T-helper 2 cell (primary cell): ENCODE data around the gene CRB3.
A peak's percentile ranks its signal among the peaks of the same experiment; 100 is the strongest.
"Not testable (repeated sequence)": the region's sequence is repeated elsewhere in the genome, so short reads cannot be mapped to it uniquely, and the experiment has no call there.

ENCODE experiments used
- DNase-seq, 5 experiments: peaks; one replicate each; pipeline versions ENCODE4 v3.0.0 to v3.0.0-alpha.2; 2012 to 2022

CRB3 gene

DNA sequence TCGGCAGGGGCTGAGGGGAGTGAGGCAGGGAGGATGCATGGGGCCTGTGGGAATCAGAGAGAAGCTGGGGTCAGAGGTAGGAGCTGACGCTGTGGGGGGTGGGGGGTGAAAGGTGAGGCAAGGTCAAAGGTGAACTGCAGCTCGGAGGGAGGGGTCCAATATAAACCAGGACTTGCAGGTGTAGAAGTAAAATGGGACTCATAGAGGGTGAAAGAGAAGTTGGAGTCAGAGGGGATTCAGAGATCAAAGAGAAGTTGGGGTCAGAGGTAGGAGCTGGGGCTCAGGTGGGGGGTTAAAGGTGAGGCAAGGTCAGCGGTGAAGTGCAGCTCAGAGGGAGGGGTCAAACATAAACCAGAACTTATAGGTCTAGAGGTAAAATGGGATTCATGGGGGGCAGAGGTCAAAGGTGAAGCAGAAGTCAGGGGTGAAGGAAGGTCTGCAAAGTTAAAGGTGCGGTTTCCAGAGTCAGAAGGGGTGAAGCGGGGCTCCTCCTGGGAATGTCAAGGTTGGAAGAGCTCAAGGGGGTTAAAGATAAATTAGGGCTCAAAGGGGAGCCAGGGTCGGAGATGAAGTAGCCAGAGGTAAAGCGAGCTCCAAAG, 30.5 kb downstream of the CRB3 start:
- no peak for DNase-seq

DNA sequence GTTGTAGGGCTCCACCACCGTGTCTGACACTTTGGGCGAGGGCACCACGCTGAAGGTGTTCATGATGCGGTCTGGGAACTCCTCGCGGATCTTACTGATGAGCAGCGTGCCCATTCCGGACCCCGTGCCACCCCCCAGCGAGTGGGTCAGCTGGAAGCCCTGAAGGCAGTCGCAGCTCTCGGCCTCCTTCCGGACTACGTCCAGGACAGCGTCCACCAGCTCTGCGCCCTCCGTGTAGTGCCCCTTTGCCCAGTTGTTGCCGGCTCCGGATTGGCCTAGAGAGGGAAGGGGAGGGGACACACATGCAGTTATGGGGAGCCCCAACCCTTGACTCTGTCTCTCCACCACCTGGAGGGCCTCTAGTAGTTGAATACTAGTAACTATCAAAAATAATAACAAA, 31.9 kb downstream of the CRB3 start:
- DNase-seq: no peak

DNA sequence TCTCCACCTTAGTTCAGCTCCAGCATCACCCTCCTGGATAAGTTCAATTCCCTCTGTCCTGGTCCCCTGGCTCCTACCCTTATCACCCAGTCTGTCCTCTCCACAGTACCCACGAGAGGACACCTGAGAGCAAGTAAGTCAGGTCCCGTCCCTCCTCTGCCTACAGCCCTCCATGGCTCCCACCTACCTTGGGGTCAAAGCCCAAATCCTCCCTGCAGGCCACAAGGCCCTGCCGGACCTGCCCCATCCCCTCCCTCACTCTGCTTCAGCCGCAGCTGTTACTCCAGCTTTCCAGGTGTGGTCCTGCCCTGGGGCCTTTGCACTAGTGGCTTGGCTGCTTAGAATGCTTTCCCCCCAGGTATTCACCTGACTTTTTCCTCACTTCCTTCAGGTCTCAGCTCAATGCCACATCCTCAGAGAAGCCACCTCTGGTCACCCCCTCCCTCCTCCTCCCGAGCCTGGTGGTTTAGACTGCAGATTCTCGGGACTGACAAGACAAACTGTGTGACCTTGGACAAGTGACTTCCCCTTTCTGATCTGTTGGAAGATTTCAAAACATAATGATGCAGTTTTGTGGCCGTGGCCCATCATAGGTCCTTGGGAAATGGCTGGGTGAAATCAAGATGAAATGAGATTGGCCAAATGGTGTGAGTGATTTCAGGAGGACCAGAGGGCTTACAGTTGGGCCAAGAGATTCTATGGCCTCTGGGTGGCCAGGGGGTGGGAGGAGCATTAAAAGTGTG, 34.4 kb downstream of the CRB3 start:
- DNase-seq: no peak

DNA sequence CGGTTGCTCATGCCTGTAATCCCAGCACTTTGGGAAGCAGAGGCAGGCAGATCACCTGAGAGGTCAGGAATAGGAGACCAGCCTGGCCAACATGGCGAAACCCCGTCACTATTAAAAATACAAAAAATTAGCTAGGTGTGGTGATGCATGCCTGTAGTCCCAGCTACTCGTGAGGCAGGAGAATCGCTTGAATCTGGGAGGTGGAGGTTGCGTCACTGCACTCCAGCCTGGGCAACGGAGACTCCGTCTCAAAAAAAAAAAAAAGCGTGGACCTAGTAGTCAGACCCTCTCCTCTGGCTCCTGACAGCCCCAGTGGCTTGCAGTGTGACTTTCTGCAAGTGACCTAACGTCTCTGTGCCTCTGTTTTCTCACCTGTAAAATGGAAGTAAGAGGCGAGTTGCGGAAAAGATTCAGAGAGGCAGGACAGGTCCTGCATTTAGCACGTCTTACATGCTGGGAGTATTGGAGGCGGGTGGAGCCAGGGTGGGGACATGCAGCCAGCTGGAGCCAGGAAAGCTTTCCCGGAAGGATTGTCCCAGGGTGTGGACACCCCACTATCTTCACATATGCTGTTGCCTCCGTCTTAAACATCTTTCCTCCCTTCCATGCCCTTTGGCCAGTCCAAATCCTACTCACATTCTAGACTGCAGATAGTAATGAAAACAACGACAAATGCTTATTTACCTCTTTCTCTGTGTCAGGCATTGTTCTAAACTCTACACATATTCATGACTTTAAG, 35.1 kb downstream of the CRB3 start:
- DNase-seq: no peak

DNA sequence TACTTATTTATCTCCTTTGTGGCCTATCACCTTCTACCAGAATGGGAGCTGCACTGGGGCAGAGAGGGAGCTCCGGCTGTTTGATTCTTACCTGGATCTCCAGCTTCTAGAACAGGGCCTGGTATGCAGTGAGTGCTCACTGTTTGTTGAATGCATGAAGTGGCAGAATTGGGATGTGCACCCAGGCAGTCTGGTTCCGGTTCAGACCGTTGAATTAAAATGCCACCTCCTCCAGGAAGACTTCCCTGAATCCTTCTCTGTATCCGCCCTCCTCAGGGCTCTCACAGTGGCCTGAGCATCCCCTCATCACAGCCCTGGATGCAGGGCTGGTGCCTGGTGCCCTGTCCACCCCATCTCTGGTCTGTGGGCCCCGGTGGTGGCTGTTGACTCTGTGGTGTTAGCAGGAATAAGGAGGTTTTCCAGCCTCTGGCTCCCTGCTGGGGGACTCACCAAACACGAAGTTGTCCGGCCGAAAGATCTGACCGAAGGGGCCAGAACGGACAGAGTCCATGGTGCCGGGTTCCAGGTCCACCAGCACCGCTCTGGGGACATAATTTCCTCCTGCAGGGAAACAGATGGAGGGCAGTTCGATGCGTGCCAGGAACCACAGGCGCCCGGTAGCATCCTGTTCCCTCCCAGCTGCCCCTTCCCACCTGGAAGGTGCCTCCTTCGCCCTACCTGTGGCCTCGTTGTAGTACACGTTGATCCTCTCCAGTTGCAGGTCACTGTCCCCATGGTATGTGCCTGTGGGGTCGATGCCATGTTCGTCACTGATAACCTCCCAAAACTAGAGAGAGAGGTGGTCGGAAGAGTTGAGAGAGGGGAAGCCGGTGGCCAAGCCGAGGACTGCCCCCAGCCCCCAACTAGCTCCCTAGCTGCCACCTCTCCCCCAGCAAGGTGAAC, 37.0 kb downstream of the CRB3 start:
- DNase-seq: no peak

DNA sequence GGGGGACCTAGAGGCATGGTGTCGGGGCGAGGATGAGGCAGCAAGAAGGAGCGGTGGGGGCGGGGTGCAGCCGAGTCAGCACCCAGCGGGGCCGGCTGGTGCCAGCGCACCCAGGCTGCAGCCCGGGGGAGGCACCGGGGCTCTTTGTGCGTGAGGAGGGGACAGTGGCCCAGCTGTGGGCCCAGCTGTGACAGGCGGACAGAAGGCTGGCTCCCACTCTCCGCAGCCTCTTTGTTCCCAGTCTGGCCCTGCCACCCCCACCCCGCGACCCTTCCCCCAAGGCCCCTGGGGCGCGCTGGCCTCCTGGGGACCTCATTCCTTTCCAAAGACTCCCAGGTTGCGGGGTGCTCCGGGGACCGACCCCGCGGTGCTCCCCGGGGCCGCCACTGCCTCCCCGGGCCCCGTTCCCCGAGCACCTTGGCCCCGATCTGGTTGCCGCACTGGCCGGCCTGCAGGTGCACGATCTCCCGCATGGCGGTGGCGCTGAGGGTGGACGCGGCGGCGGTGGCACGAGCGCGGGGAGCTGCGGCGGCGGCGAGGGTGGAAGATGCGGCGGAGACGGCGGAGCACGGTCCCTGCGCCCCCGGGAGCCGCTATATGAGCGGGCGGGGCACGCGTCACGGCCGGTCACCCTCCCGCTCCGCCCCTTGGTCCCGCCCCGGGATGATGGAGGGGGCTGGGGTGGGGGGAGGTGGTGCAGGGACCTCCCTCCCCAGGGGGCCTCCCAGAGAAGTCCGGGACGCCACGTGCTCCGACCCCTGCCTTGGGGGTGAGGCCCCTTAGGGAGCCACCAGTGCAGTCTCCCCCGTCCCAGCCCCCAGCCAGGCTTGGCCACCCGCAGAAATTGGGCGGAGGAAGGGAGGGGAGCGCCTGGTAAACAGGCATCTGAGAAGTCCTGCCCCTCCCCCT, 37.9 kb downstream of the CRB3 start, which contains the start of gene TUBB4A:
Gene TUBB4A, minus strand, starts transcription at position 570 of the 909 bp plus-strand sequence. Its CDS starts 97 bp downstream, at position 473.
- peak in 2 of 5 experiments; percentile 19 to 74 for DNase-seq

DNA sequence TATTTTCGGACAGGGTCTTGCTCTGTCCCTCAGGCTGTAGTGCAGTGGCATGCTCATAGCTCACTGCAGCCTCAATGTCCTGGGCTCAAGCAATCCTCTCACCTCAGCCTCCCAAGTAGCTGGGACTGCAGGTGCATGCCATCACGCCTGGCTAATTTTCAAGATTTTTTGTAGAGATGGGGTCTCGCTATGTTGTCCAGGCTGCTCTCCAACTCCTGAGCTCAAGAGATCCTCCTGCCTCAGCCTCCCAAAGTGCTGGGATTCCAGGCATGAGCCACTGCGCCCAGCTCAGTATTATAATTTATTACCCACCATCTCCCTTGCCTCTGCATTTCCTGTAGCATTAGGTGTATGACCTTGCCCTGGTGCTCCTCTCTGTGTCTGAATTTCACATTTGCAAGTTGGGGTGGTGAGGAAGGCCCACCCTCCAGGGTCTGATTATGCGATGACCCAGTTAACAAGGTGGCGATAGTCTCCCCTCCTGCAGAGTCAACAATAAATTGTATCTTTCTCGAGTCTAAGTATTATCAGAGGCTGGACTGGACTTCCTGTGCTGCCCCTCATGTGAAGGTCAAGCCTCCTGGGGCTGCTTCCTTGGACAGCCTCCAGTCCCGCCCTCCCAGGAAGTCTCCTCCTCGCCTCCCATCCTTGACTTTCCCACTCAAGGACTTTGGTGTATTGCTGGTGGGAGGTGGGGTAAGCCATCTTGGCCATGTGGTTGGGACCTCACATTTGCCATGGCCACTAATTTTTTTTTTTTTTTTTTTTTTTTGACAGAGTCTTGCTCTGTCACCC, 39.5 kb downstream of the CRB3 start:
- DNase-seq: no peak

DNA sequence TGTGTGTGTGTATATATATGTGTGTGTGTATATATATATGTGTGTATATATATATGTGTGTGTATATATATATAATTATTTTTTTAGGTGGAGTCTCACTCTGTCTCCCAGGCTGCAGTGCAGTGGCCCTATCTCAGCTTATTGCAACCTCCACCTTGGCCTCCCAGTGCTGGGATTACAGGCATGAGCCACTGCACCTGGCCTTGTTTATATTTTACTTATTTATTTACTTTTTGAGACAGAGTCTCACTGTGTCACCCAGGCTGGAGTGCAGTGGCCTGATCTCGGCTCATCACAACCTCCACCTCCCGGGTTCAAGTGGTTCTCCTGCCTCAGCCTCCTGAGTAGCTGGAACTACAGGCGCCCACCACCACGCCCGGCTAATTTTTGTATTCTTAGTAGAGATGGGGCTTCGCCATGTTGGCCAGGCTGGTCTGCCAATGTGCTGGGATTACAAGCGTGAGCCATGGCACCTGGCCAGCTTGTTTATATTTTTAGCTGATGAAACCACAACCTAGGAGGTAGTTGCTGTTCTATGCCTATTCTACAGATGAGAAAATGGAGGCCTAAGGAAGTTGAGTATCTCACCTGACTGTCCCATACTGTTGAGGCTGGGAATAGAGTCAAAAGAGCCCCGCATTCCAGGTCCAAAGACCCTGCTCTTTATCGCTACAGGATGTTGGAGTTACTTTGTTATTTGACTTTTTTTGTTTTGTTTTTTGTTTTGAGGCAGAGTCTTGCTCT, 44.1 kb downstream of the CRB3 start:
- not testable (repeated sequence) for DNase-seq

DNA sequence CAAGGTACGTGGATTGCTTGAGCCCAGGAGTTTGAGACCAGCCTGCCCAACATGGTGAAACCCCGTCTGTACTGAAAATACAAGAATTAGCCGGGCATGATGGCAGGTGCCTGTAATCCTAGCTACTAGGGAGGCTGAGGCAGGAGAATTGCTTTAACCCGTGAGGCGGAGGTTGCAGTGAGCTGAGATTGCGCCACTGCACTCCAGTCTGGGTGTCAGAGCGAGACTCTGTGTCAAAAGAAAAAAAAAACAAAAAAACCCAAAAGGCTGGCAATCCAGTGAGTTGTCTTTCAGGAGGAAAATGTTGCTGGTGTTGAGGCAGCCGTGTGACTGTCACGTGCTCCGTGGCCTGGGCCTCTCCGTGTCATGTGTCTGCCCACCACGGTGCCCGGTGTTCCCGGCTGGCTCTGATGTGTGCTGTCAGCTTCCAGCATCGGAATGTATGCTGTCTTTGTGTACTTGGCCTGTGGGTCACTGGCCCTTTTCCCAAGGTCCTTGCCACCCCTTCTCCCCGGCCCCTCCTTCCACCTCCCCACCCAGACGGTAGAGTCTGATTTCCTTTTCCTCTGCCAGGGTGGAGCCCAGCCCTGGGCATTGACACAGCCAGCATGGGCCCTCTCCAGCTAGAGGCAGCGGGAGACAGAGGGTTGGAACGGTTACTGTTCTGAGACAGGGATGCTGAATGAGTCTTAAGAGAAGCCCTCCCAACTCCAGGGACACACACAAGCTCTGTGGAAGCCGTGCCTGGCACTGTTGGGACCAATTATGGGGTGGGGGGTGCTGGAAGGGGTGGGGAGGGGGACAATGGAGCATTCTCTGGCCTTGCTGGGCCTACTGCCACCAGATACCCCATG, 45.3 kb downstream of the CRB3 start:
- DNase-seq: no peak

DNA sequence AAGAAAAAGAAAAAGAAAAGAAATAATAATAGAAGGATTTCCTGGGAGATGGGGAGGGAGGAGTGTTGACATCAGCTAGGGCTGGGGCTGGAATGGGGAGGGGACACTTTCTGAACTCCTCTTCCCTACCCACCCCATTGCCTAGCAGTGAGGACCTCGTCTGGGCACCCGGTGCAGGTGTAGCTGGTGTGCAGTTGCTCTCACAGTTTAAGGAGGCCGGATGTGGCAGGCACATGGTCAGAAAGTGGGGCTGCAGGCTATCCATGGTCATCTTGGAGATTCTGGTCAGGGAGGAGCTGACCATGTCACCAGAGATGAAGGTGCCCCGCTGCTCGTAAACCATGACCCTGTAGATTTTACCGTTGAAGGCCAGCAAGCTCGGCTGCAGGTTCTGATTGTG, 46.5 kb downstream of the CRB3 start:
- no peak for DNase-seq

DNA sequence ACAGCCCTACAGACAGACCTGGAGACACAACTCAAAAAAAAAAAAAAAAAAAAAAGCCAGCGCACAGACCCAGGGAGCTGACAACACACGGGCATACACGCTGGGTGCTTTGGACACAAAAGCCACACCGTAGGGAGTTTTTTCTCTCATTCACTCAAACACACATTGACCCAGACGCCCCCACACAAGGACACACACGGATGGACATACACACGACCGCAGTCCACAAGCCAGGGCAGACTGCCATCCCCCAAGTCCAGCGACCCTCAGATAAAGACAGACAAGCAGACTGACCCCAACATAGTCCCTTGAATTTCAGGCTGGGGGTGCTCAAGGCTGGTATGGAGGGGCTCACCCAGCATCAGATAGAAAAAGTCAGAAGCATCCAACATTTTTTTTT, 50.0 kb downstream of the CRB3 start:
- no peak for DNase-seq

DNA sequence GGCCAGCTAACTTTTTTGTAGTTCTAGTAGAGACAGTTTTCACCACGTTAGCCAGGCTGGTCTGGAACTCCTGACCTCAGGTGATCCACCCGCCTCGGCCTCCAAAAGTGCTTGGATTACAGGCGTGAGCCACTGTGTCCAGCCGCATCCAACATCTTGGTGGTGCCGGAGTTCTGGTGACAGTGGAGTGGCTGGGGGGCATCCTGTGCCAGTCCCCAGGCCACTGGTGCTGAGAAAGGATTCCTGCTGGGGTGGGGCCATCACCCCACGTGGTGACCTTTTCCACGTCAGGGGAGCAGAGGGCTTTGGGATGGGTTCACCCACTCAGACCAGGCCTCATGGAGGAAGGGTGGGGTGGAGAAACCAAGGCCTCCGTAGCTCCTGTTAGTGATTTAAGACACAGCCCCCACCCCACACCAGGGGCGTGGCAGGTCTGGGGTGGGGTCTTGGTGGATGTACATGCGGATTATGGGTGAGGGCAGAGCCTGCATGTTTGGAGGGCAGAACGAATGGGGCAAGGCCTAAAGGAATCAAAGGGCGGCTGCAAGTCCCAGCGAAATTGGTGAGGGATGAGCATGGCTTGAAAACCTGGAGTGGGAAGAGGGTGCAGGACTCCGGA, 51.0 kb downstream of the CRB3 start:
- no peak for DNase-seq

DNA sequence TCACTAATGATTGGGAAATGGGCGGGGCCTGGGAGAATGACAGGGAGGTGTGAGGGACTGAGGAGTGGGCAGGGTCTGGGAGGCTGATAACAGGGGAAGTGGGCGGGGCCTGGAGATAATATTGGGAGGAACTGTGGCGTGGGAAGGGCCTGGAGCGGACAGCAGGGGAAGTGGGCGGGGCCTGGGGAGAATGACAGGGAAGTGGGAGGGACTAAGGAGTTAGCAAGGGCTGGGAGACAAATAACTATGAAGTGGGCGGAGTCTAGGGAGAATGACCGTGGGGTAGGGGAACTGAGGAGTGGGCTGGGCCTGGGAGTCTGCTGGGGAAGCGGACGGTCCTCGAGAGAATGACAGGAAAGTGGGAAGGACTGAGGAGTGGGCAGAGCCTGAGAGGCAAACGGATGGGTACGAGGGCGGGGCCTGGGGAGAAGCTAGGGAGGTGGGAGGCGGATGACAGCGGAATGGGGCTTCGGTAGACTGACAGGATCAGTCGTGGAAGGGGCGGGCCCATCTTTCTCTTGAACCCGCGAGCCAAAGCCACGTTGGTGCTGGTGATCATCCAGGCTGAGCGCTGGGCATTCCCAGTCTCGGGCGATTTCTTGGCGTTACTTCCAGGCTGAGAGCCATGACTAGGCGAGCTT, 52.1 kb downstream of the CRB3 start:
- peak; percentile 30 to 88 (median 52) for DNase-seq
